ENCODE measurements around the gene CLUH.

The CLUH gene

DNA sequence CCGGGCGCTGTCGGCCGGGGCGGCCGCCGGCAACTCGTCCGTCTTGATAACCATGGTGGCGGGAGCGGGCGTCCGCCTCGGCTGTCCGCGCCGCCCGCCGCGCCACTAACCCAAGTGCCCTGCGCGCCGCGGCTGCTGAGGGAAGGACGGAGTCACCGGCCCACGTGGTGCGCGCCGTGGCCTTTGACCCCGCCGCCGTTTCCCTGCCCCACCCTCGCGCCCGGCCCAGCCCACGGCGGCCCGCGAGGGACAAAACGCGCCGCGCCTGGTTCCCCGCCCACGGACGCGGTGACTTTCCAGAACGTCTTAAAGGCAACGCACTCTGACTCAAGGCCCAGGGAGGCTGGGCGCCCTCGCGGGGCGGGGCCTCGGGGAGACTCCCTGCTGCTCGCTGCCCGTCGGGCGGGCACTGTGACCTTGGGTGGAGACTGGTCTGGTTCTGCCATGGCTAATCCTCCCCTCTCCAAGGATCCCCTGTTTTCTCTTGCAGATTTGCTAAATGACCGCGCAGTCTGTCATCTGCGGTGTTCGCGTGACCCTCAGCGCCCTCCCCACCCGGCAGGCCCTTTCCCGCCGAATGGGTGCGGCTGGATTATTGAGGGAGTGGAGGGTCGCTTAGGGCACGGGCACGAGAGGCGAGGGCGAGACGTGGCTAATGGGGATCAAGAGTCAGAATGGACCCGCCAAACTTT, at the start of gene CLUH:
TSS of gene CLUH (minus strand) at position 157 of the 692 bp plus-strand sequence. CDS start at position 54, 103 bp downstream.
- peak; percentile 100 for DNase-seq

DNA sequence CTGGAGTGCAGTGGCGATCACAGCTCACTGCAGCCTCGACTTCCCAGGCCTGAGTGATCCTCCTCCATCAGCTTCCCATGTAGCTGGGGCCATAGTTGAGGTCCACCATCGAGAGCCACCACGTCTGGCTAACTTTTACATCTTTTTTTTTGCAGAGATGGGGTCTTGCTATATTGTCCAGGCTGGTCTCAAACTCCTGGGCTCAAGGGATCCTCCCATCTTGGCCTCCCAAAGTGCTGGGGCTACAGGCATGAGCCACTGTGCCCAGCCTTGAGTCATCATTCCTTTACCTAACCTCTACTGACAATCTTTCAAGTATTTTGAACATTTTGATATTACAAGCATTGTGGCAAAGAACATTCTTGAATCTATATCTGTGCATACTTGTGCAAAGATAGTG, 47.3 kb upstream of the CLUH start:
- DNase-seq = no peak

GRCh38 chr17:2755891-2756724, 44.5 kb upstream of the CLUH start:
- DNase-seq = no peak

DNA sequence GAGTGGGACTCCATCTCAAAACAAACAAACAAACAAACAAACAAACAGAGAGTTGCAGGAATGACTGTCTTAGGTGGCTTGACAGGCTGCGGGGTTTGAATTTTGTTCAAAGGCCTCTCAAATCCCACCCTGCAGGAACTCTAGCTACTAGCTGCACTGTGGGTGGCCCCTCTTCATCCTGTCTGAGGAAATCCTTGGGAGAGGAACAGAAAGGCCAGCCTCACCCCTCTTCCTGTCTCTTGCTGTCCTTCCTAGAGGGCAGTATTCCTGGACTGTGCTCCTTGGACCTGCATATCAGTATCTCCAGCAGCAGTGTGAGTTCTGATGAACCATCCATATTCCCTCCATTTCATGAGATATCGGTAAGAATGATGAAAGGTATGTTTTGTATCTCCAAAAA, 39.9 kb upstream of the CLUH start:
- no peak for DNase-seq

- no peak for DNase-seq
These were observed 39.2 kb upstream of the CLUH start for GRCh38 chr17:2750721-2751120.

- peak; percentile 88 for DNase-seq
These were observed 38.2 kb upstream of the CLUH start for GRCh38 chr17:2749784-2750181.

- no peak for DNase-seq
These were observed 37.7 kb upstream of the CLUH start, which contains the start of gene CCDC92B for GRCh38 chr17:2749058-2749783. Gene CCDC92B, minus strand, starts transcription at chr17:2749652. Its CDS starts 14,507 bp downstream, at chr17:2735145.

- no peak for DNase-seq
These were observed 33.9 kb upstream of the CLUH start for GRCh38 chr17:2745317-2746037.

- DNase-seq = no peak
These were observed 26.1 kb upstream of the CLUH start for GRCh38 chr17:2737693-2738092.

DNA sequence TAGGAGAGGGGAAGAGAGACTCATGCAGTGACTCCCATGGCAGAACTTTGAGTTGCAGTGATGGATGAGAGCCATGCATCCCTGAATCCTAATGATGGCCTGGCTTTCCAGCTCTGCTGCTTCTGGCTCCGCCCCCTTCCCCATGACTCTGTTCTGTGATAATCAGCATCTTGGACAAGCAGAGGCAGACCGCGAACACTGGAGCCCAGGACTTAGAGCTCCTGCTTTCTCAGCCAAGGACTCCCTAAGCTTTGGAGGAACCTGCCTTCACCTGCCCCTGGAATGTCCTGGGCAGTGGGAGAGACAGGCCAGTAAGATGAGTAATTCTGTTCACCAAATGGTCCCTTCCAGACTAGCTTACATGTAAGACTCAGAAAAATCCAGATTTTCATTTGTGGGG, 25.4 kb upstream of the CLUH start:
- no peak for DNase-seq

DNA sequence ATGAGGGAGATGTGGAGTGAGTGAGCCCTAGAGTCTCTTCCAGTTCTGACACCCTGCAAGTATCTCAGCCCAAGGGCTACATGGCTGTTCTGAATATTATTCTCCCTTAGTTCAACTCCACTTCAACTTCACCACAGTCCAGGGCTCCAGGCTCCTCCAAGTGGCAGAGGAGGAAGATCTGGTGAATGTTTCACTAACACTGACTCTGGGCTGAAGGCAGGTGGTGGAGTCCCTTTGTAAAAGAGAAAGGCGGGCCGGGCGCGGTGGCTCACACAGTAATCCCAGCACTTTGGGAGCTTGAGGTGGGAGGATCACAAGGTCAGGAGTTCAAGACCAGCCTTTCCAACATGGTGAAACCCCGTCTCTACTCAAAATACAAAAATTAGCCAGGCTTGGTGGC, 24.3 kb upstream of the CLUH start:
- DNase-seq = no peak

DNA sequence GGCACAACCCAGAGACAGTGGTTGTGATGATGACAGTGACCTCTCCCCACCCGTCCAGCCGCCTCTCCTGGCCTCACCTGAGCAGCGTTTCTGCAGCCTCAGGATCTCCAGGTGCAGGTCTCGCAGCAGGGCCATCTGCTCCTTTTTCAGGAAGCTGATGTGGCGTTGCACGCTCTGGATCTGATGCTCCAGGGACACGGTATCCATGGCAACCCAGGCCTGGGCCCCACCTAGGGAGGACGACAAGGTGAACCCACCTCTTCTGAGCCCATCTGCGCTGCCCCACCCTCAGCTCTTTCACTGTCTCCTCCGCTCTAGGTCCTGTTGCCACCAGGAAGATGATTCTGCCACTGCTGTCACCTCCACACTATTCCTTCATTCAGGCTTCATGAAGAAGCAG, 23.4 kb upstream of the CLUH start:
- no peak for DNase-seq

DNA sequence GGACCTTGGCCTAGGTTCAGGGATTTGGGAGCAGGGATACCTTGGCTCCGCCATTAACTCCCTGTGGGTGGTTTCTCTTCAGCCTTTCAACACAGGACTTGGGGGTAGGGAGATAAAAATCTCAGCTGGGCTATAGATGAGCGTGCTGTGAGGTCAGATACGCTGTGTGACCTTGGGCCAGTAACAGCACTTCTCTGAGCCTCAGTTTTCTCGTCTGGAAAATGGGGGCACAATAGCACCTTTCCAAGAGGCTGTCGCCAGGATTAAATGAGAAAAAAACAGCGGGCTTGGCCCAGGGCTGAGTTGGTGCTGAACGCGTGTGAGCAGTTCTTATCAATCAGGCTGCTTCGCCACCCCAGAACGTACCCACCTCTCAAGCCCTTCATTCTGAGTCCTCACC, 20.2 kb upstream of the CLUH start:
- no peak for DNase-seq

GRCh38 chr17:2730764-2731353, 19.3 kb upstream of the CLUH start:
- no peak for DNase-seq

DNA sequence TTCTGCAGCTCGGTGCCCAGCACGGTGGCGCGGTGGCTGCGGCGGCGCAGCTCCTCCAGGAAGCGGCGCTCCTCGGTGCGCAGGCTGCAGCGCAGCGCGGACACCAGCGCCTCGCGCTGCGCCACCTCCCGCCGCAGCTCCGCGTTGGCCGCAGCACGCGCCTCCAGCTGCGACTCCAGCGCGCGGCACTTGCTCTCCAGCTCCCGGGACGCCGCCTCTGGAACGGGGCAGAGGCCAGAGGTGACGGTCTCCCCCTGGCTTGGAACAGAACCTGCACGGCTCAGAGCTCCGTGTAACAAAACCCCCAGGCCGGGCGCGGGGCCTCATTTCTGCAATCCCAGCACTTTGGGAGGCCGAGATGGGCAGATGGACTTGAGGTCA, 13.2 kb upstream of the CLUH start:
- DNase-seq = peak; percentile 61

- DNase-seq = no peak
These were observed 12.6 kb upstream of the CLUH start for GRCh38 chr17:2723997-2724783.

- DNase-seq = no peak
These were observed 12.0 kb upstream of the CLUH start for GRCh38 chr17:2723505-2723996.

GRCh38 chr17:2722611-2723010, 11.0 kb upstream of the CLUH start:
- DNase-seq = no peak

DNA sequence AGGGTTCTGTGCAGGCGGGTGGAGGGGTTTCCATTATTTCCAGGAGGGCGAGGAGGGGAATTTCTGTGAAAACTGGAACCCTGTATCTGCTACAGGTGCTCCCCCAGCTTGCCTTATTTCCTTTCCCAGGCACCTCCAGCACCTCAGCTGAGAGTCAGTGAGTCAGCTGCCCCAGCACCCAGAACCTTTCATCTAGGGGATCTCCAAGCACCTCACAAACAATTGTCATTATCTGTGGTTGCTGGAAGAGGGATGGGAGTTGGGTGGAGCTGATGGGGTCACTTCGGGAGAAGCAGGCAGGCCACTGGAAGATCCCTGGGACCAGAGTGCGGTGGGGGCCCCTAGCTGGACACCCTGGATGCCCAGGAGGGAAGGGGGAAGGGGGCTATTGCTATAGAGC, 10.0 kb upstream of the CLUH start:
- no peak for DNase-seq

GRCh38 chr17:2719861-2720260, 8.3 kb upstream of the CLUH start:
- no peak for DNase-seq

- DNase-seq = no peak
These were observed 6.8 kb upstream of the CLUH start for GRCh38 chr17:2718150-2718938.

All from suppressor macrophage treated with lipopolysaccharide for 4 hours (primary cell).